IMR-90 (cell line): ENCODE measurements around the gene SRI. TPM values are rescaled to one million over a fixed set of nuclear protein-coding genes. Genes with fewer than 3 reads are reported as not detected.

ENCODE experiments used
- ATAC-seq: fragments of 200-7000 bp; cut with Tn5 transposase; 2 replicates; pipeline ENCODE4 v1.9.1; 2020; ENCODE audit warnings: low read depth, mild to moderate bottlenecking, moderate library complexity
- BruUV-seq: library from RNA; stranded (reverse); fragments of 400-500 nt; replicated peaks from 2 replicates; lab custom pipeline; 2021; lab: Mats Ljungman, UMichigan
- CTCF ChIA-PET: fragments of 300-600 bp; formaldehyde crosslinking; extraction: SDS; loops from one replicate; lab custom pipeline; 2021; ENCODE audit warnings: antibody characterized with exemption; lab: Yijun Ruan, JAX
- POLR2A ChIA-PET: fragments of 300-600 bp; sonication (Branson Sonifier 250); formaldehyde crosslinking; loops from one replicate; lab custom pipeline; 2022; ENCODE audit warnings: antibody characterized with exemption; ENCODE audit not compliant: unreplicated experiment; lab: Charles Lee
- DNase-seq: peaks from one replicate; pipeline ENCODE4 v3.0.0; 2013
- H2AFZ ChIP-seq: replicated peaks from 2 replicates; pipeline ENCODE3; 2013; ENCODE audit warnings: low read length, mild to moderate bottlenecking; ENCODE audit not compliant: poor library complexity
- H2AK5ac ChIP-seq: 2 replicates; pipeline ENCODE4 v1.6.1; 2013; ENCODE audit warnings: low read depth, low read length, inconsistent platforms
- H2AK9ac ChIP-seq: replicated peaks from 2 replicates; pipeline ENCODE3; 2013; ENCODE audit warnings: mild to moderate bottlenecking, low read depth, low read length, moderate library complexity; ENCODE audit not compliant: poor library complexity
- H2BK120ac ChIP-seq: 2 replicates; pipeline ENCODE4 v1.6.1; 2013; ENCODE audit warnings: low read depth, low read length, inconsistent platforms
- H2BK15ac ChIP-seq: 3 replicates; pipeline ENCODE4 v1.6.1; 2013; ENCODE audit warnings: low read depth, low read length, inconsistent platforms
- H2BK20ac ChIP-seq: 2 replicates; pipeline ENCODE4 v1.6.1; 2013; ENCODE audit warnings: low read depth, mild to moderate bottlenecking, inconsistent platforms, low read length, moderate library complexity
- H2BK5ac ChIP-seq: 2 replicates; pipeline ENCODE4 v1.6.1; 2013; ENCODE audit warnings: mild to moderate bottlenecking, low read depth, low read length, inconsistent platforms; ENCODE audit not compliant: poor library complexity, severe bottlenecking
- H3K14ac ChIP-seq: replicated peaks from 2 replicates; pipeline ENCODE4 v1.6.1; 2013; ENCODE audit warnings: low read depth, low read length, inconsistent platforms
- H3K18ac ChIP-seq: 2 replicates; pipeline ENCODE4 v1.6.1; 2013; ENCODE audit warnings: low read depth, low read length, control low read depth
- H3K23ac ChIP-seq: 2 replicates; pipeline ENCODE4 v1.6.1; 2013; ENCODE audit warnings: low read depth, low read length, inconsistent platforms
- H3K27ac ChIP-seq: 2 replicates; pipeline ENCODE4 v1.5.1; 2013; ENCODE audit warnings: mild to moderate bottlenecking, control low read depth, low read length; ENCODE audit not compliant: insufficient read depth
- H3K27me3 ChIP-seq: 2 replicates; pipeline ENCODE4 v1.6.1; 2013; ENCODE audit warnings: low read length; ENCODE audit not compliant: control insufficient read depth, insufficient read depth
- H3K36me3 ChIP-seq: 2 replicates; pipeline ENCODE4 v1.6.1; 2013; ENCODE audit warnings: low read length, mixed read lengths; ENCODE audit not compliant: control insufficient read depth, insufficient read depth
- H3K4ac ChIP-seq: 2 replicates; pipeline ENCODE4 v1.6.1; 2013; ENCODE audit warnings: low read depth, low read length, inconsistent platforms
- H3K4me1 ChIP-seq: 2 replicates; pipeline ENCODE4 v1.6.1; 2013; ENCODE audit warnings: low read length, mixed read lengths; ENCODE audit not compliant: control insufficient read depth, insufficient read depth
- H3K4me2 ChIP-seq: 2 replicates; pipeline ENCODE4 v1.6.1; 2013; ENCODE audit warnings: low read depth, mild to moderate bottlenecking, control low read depth, low read length, moderate library complexity
- H3K4me3 ChIP-seq: 2 replicates; pipeline ENCODE4 v1.5.1; 2013; ENCODE audit warnings: low read depth, mild to moderate bottlenecking, control low read depth, low read length, moderate library complexity; ENCODE audit not compliant: insufficient read depth
- H3K56ac ChIP-seq: 2 replicates; pipeline ENCODE4 v1.6.1; 2013; ENCODE audit warnings: low read length, inconsistent platforms; ENCODE audit not compliant: insufficient read depth; ENCODE audit errors: extremely low read depth
- H3K79me1 ChIP-seq, 2 experiments: 2 replicates each; pipeline ENCODE4 v1.6.1; 2013; ENCODE audit warnings: low read length in 2 of 2, inconsistent platforms in 1 of 2, low read depth in 1 of 2
- H3K9ac ChIP-seq: 2 replicates; pipeline ENCODE4 v1.6.1; 2013; ENCODE audit warnings: low read depth, low read length, control low read depth
- H3K9me1 ChIP-seq: 2 replicates; pipeline ENCODE4 v1.6.1; 2013; ENCODE audit warnings: low read length, inconsistent platforms; ENCODE audit not compliant: insufficient read depth
- H3K9me3 ChIP-seq: 2 replicates; pipeline ENCODE4 v1.6.1; 2013; ENCODE audit warnings: low read length; ENCODE audit not compliant: control insufficient read depth, insufficient read depth
- H4K20me1 ChIP-seq: 2 replicates; pipeline ENCODE4 v1.6.1; 2013; ENCODE audit warnings: low read length, inconsistent platforms; ENCODE audit not compliant: insufficient read depth
- H4K5ac ChIP-seq: 2 replicates; pipeline ENCODE4 v1.6.1; 2013; ENCODE audit warnings: mild to moderate bottlenecking, low read depth, low read length, control low read depth
- H4K8ac ChIP-seq, 2 experiments: 2 replicates each; pipeline ENCODE4 v1.6.1; 2013; ENCODE audit warnings: low read depth in 2 of 2, low read length in 2 of 2, control low read depth in 1 of 2, inconsistent platforms in 1 of 2
- H4K91ac ChIP-seq: 2 replicates; pipeline ENCODE4 v1.6.1; 2013; ENCODE audit warnings: low read depth, low read length, inconsistent platforms; ENCODE audit not compliant: insufficient read depth
- CEBPB ChIP-seq: IDR thresholded peaks from 2 replicates; pipeline ENCODE4 v1.6.1; 2012; ENCODE audit warnings: low read depth, low read length, improper control_type of control experiment
- CTCF ChIP-seq: conservative IDR thresholded peaks from 2 replicates; pipeline ENCODE4 v1.5.1; 2012; ENCODE audit warnings: mild to moderate bottlenecking, low read depth, low read length, improper control_type of control experiment
- MAZ ChIP-seq: IDR thresholded peaks from 2 replicates; pipeline ENCODE4 v1.6.1; 2012; ENCODE audit warnings: low read depth, mild to moderate bottlenecking, low read length, improper control_type of control experiment, moderate library complexity, borderline replicate concordance
- MXI1 ChIP-seq: IDR thresholded peaks from 2 replicates; pipeline ENCODE4 v1.6.1; 2012; ENCODE audit warnings: low read depth, mild to moderate bottlenecking, low read length, moderate library complexity, borderline replicate concordance
- NFE2L2 ChIP-seq: fragments of 150-350 bp; IDR thresholded peaks from 2 replicates; pipeline ENCODE4 v1.6.1; 2016; ENCODE audit warnings: low read depth, mild to moderate bottlenecking, low read length
- RAD21 ChIP-seq: IDR thresholded peaks from 2 replicates; pipeline ENCODE4 v1.6.1; 2012; ENCODE audit warnings: low read length, improper control_type of control experiment
- SMC3 ChIP-seq: fragments of 150-350 bp; IDR thresholded peaks from 2 replicates; pipeline ENCODE4 v1.6.1; 2016; ENCODE audit warnings: low read depth, mild to moderate bottlenecking, antibody characterized with exemption, low read length, moderate library complexity
- USF2 ChIP-seq: fragments of 150-350 bp; IDR thresholded peaks from 2 replicates; pipeline ENCODE4 v1.6.1; 2017; ENCODE audit warnings: mild to moderate bottlenecking, antibody characterized with exemption, low read length, low read depth
- WGBS, 2 experiments: methylation state at CpG; one replicate each; pipeline versions ENCODE4 v1.1.5 to v1.1.7; 2013; ENCODE audit warnings: missing lambda C conversion rate in 2 of 2; ENCODE audit not compliant: insufficient read length in 1 of 2; ENCODE audit errors: extremely low coverage in 2 of 2; 5-methylcytosine and 5-hydroxymethylcytosine counted together
- dilution Hi-C: fragments of 300-500 bp; cut with HindIII; formaldehyde crosslinking; loops from one replicate; pipeline ENCODE4 v1.14.3; 2018; ENCODE audit warnings: low sequenced_read_pairs; ENCODE audit not compliant: unreplicated experiment
- in situ Hi-C: fragments of 300-500 bp; cut with MboI; formaldehyde crosslinking; loops from 3 replicates; pipeline ENCODE4 v1.14.3; 2019; ENCODE audit warnings: low sequenced_read_pairs, inconsistent platforms, mixed read lengths
- intact Hi-C: fragments of 100-400 bp; cut with micrococcal nuclease; formaldehyde crosslinking; loops from 2 replicates; pipeline ENCODE4 v1.10.0; 2022
- polyA plus RNA-seq, 3 experiments: library from polyadenylated mRNA; depleted of rRNA; stranded (reverse); fragments of >200 nt; gene quantifications; 2 replicates each; pipeline ENCODE4 v1.2.3, GENCODE V29; 2012; ENCODE audit warnings: low replicate concordance in 1 of 3
- total RNA-seq: library from RNA; depleted of rRNA; stranded (reverse); fragments of >200 nt; gene quantifications from 2 replicates; pipeline ENCODE4 v1.2.3, GENCODE V29; 2012

The SRI gene
- total and polyA plus RNA-seq, 2 of the 4 experiments (the other 2 are of a cell fraction): 83.3 to 115 TPM

GRCh38 chr7:88176190-88176589, 43.6 kb downstream of the SRI start:
- Histone ChIP-seq H3K23ac (no peak overlapping the region), H3K56ac (no peak overlapping the region), H4K5ac (no peak overlapping the region), H2AK5ac (no peak overlapping the region), H3K18ac (no peak overlapping the region), H2BK20ac (no peak overlapping the region), H4K20me1 (no peaks in the 10 kb centered on the region), H3K9me3 (no peaks in the 10 kb centered on the region), H3K27me3 (no peaks in the 10 kb centered on the region), H2BK5ac (no peak overlapping the region), H3K9ac (no peak overlapping the region), H3K4me2 (no peak overlapping the region), H3K4me3 (no peak overlapping the region), H2BK120ac (no peak overlapping the region), H4K91ac (no peak overlapping the region), H3K4me1 (no peaks in the 10 kb centered on the region), H3K36me3 (no peaks in the 10 kb centered on the region), H2AK9ac (no peak overlapping the region), H4K8ac (no peak overlapping the region), H3K4ac (no peak overlapping the region), H3K14ac (no peak overlapping the region), H3K79me1 (no peaks in the 10 kb centered on the region), H2AFZ (no peak overlapping the region), H3K9me1 (no peaks in the 10 kb centered on the region), H3K27ac (no peak overlapping the region), H2BK15ac (no peak overlapping the region)
- no TSS peak for BruUV-seq
- no peak for DNase-seq
- no CpG with 5 or more reads among the region's 5 CpGs for whole genome bisulfite sequencing, 2 experiments
- in situ Hi-C loops: no loop called here
- ChIA-PET CTCF (no interaction called here), POLR2A (no interaction called here)
- TF ChIP-seq SMC3 (no peak), NFE2L2 (no peak), USF2 (no peak), MXI1 (no peak), CEBPB (no peak), MAZ (no peak), RAD21 (no peak), CTCF (no peak)
- dilution Hi-C loops: no loop called here
- intact Hi-C loops: loop anchor here (10.0 kb wide), 1 partner anchor 381 kb away; no protein-coding TSS in a partner anchor
- no peak for ATAC-seq
